Caco-2 (cell line): ENCODE measurements around the gene MSL1. TPM values are rescaled to one million over a fixed set of nuclear protein-coding genes. Genes with fewer than 3 reads are reported as not detected.

Experiments used
- BruUV-seq: library from RNA; stranded (reverse); fragments of 400-500 nt; replicated peaks from 2 replicates; lab custom pipeline; 2021; lab: Mats Ljungman, UMichigan
- CTCF ChIA-PET: fragments of 300-600 bp; sonication (Branson Sonifier 250); formaldehyde crosslinking; loops from one replicate; lab custom pipeline; 2022; ENCODE audit warnings: antibody characterized with exemption; lab: Charles Lee
- POLR2A ChIA-PET: fragments of 300-600 bp; sonication (Branson Sonifier 250); formaldehyde crosslinking; loops from one replicate; lab custom pipeline; 2022; ENCODE audit warnings: antibody characterized with exemption; lab: Charles Lee
- DNase-seq, 2 experiments: peaks; one replicate each; pipeline versions ENCODE4 v3.0.0 to v3.0.0-alpha.2; 2020 to 2022
- H3K27me3 ChIP-seq: replicated peaks from 2 replicates; pipeline ENCODE4 v1.6.0; 2011; ENCODE audit warnings: low read length; ENCODE audit not compliant: control insufficient read depth, insufficient read depth
- H3K36me3 ChIP-seq: 2 replicates; pipeline ENCODE4 v1.5.1; 2011; ENCODE audit warnings: low read length; ENCODE audit not compliant: control insufficient read depth, insufficient read depth
- H3K4me1 ChIP-seq: fragments of 250-450 bp; sonication (Bioruptor Pico); 2 replicates; pipeline ENCODE4 v1.5.1; 2020; ENCODE audit warnings: mild to moderate bottlenecking
- H3K4me3 ChIP-seq: 2 replicates; pipeline ENCODE4 v1.5.1; 2011; ENCODE audit warnings: low read depth, mild to moderate bottlenecking, control low read depth, low read length
- H3K9me3 ChIP-seq: fragments of 250-450 bp; sonication (Bioruptor Pico); 2 replicates; pipeline ENCODE4 v1.5.1; 2020; ENCODE audit warnings: mild to moderate bottlenecking, moderate library complexity
- H3K27ac Mint-ChIP-seq: one replicate; pipeline ENCODE4 v1.8.0; 2022; ENCODE audit warnings: mixed read lengths; ENCODE audit not compliant: unreplicated experiment
- H3K27me3 Mint-ChIP-seq: one replicate; pipeline ENCODE4 v1.8.0; 2022; ENCODE audit warnings: mixed read lengths; ENCODE audit not compliant: insufficient read depth, unreplicated experiment
- H3K36me3 Mint-ChIP-seq: one replicate; pipeline ENCODE4 v1.8.0; 2022; ENCODE audit warnings: mild to moderate bottlenecking, mixed read lengths; ENCODE audit not compliant: insufficient read depth, unreplicated experiment
- H3K4me1 Mint-ChIP-seq: one replicate; pipeline ENCODE4 v1.8.0; 2022; ENCODE audit warnings: low read depth, mixed read lengths; ENCODE audit not compliant: unreplicated experiment
- H3K4me3 Mint-ChIP-seq: one replicate; pipeline ENCODE4 v1.8.0; 2022; ENCODE audit warnings: mild to moderate bottlenecking, moderate library complexity, mixed read lengths; ENCODE audit not compliant: unreplicated experiment
- H3K9me3 Mint-ChIP-seq: one replicate; pipeline ENCODE4 v1.8.0; 2022; ENCODE audit warnings: mixed read lengths; ENCODE audit not compliant: unreplicated experiment
- CTCF ChIP-seq, 2 experiments: fragments of 200-600 bp in 1 of 2; IDR thresholded peaks; 1 replicate in 1 of 2; 2 replicates in 1 of 2; pipeline versions ENCODE4 v1.5.1 to v1.8.0; 2011 to 2022; ENCODE audit warnings: antibody characterized with exemption in 1 of 2, control low read depth in 1 of 2, inconsistent platforms in 1 of 2, low read depth in 1 of 2, low read length in 1 of 2, mild to moderate bottlenecking in 1 of 2, moderate library complexity in 1 of 2; ENCODE audit not compliant: insufficient read depth in 1 of 2, severe bottlenecking in 1 of 2, unreplicated experiment in 1 of 2
- intact Hi-C: fragments of 100-400 bp; cut with micrococcal nuclease; formaldehyde crosslinking; loops from one replicate; pipeline ENCODE4 v1.10.0; 2022; ENCODE audit not compliant: unreplicated experiment
- total RNA-seq: library from RNA; stranded (reverse); gene quantifications from 2 replicates; pipeline ENCODE4 v1.2.3, GENCODE V29; 2022

The MSL1 gene
- total RNA-seq, 1 experiment from 2014 or later = 82.6 TPM

- Mint-ChIP-seq H3K27me3 (no peaks in the 10 kb centered on the region), H3K27ac (no peak overlapping the region), H3K36me3 (peaks cover 33% of the 10 kb centered on the region), H3K9me3 (no peaks in the 10 kb centered on the region), H3K4me1 (peaks cover 10% of the 10 kb centered on the region), H3K4me3 (no peak overlapping the region)
- TF ChIP-seq CTCF (IDR thresholded peaks at IDR 0.05; ENCODE audit: insufficient read depth in 1 of 2, low read depth in 1 of 2, low read length in 1 of 2, severe bottlenecking in 1 of 2, unreplicated experiment in 1 of 2) = no peak
- Histone ChIP-seq H3K4me1 (peaks cover 9% of the 10 kb centered on the region; the same call in 1 of the 2 replicates), H3K36me3 (peaks cover 11% of the 10 kb centered on the region), H3K4me3 (no peak overlapping the region), H3K27me3 (no peaks in the 10 kb centered on the region), H3K9me3 (no peaks in the 10 kb centered on the region)
- no peak for DNase-seq
- POLR2A ChIA-PET = no interaction called here
- CTCF ChIA-PET = interaction anchor here (0.6 to 2.5 kb wide), 3 partner anchors 9 to 58 kb away, joined by 3 to 8 read pairs (median 4); partner anchors contain the start of gene NR1D1
- intact Hi-C loops = no loop called here
- BruUV-seq = no TSS peak
These were observed 31.3 kb upstream of the MSL1 start for GRCh38 chr17:40090237-40091119.

- Histone ChIP-seq H3K36me3 (peaks cover 9% of the 10 kb centered on the region), H3K4me1 (peaks cover 9% of the 10 kb centered on the region; the same call in 1 of the 2 replicates), H3K27me3 (no peaks in the 10 kb centered on the region), H3K9me3 (no peaks in the 10 kb centered on the region), H3K4me3 (no peak overlapping the region)
- Mint-ChIP-seq H3K27me3 (no peaks in the 10 kb centered on the region), H3K4me1 (peaks cover 10% of the 10 kb centered on the region), H3K27ac (peak overlapping the region; percentile 55), H3K4me3 (no peak overlapping the region), H3K9me3 (no peaks in the 10 kb centered on the region), H3K36me3 (peaks cover 41% of the 10 kb centered on the region)
- intact Hi-C loops = no loop called here
- POLR2A ChIA-PET = no interaction called here
- CTCF ChIA-PET = interaction anchor here (0.6 to 1.0 kb wide), 4 partner anchors 21 to 112 kb away, joined by 3 to 5 read pairs (median 4); no protein-coding TSS in a partner anchor
- peak; percentile 38 to 59 for DNase-seq
- TF ChIP-seq CTCF (IDR thresholded peaks at IDR 0.05; ENCODE audit: insufficient read depth in 1 of 2, low read depth in 1 of 2, low read length in 1 of 2, severe bottlenecking in 1 of 2, unreplicated experiment in 1 of 2) = no peak
- BruUV-seq = no TSS peak
These were observed 29.9 kb upstream of the MSL1 start for GRCh38 chr17:40091691-40092397.

GRCh38 chr17:40092581-40092980, 29.2 kb upstream of the MSL1 start:
- ChIA-PET POLR2A (no interaction called here), CTCF (interaction anchor here (0.5 to 1.0 kb wide), 2 partner anchors 10 to 20 kb away, joined by 3 to 4 read pairs; no protein-coding TSS in a partner anchor)
- Histone ChIP-seq H3K36me3 (peaks cover 3% of the 10 kb centered on the region), H3K27me3 (no peaks in the 10 kb centered on the region), H3K9me3 (no peaks in the 10 kb centered on the region), H3K4me1 (peaks cover 10% of the 10 kb centered on the region; the same call in 1 of the 2 replicates), H3K4me3 (no peak overlapping the region)
- Mint-ChIP-seq H3K4me1 (peaks cover 12% of the 10 kb centered on the region), H3K4me3 (no peak overlapping the region), H3K9me3 (no peaks in the 10 kb centered on the region), H3K27ac (no peak overlapping the region), H3K27me3 (no peaks in the 10 kb centered on the region), H3K36me3 (peaks cover 35% of the 10 kb centered on the region)
- BruUV-seq = no TSS peak
- no peak for DNase-seq
- TF ChIP-seq CTCF (IDR thresholded peaks at IDR 0.05; ENCODE audit: insufficient read depth in 1 of 2, low read depth in 1 of 2, low read length in 1 of 2, severe bottlenecking in 1 of 2, unreplicated experiment in 1 of 2) = no peak
- intact Hi-C loops = no loop called here
